ENCODE results near the gene FLNB. TPM values are rescaled to one million over a fixed set of nuclear protein-coding genes. Genes with fewer than 3 reads are reported as not detected.

FLNB gene
- total RNA-seq, 4 donors from 2014 or later = 164 to 258 (median 242) TPM

DNA sequence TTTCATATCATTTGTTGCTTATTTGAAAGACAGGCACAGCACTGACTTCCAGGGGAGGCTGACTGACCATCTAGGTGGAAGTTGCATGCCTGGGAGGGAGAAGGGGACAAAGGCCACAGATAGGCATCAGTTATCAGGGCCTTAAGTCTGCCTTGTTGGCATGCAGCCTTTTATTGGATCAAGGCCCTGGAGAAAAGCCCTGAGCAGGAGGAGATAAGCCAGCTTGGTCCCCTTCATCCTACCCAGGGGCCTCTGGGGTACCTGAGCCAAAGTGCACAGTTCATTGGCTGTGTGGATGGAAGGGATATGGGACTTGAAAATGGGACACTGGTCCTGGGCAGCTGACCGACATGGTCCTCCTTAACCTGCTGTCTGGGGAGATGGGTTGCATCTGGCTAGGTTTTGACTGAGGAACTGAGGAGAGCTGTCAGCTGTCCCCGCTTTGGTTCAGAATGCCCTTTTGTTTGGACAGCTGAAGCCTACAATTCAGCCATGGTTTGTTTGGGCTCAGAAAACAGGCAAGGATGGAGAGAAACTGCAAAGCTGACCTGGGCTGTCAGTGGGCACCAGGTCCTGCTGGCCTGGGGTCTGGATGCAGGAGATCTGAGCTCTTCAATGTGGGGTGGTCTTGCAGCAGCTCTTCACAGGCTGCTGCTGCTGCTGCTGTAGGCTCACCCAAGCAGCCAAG is 60.0 kb downstream of the FLNB start:
- WGBS, 2 donors = 76 to 94% methylated on average over 2 of the region's 2 CpGs
- intact Hi-C loops (cut with DNase I) = no loop called here
- Histone ChIP-seq H3K27ac (peak overlapping the region in 1 of 3 donors; percentile 49), H3K4me3 (replicated peaks in 1 of 3) (no peak overlapping the region), H3K36me3 (no peaks in the 10 kb centered on the region), H3K9me3 (no peaks in the 10 kb centered on the region), H3K4me1 (peaks cover 33 to 55% of the 10 kb centered on the region in 2 donors), H3K27me3 (no peaks in the 10 kb centered on the region)
- TF ChIP-seq, protein P1, sequence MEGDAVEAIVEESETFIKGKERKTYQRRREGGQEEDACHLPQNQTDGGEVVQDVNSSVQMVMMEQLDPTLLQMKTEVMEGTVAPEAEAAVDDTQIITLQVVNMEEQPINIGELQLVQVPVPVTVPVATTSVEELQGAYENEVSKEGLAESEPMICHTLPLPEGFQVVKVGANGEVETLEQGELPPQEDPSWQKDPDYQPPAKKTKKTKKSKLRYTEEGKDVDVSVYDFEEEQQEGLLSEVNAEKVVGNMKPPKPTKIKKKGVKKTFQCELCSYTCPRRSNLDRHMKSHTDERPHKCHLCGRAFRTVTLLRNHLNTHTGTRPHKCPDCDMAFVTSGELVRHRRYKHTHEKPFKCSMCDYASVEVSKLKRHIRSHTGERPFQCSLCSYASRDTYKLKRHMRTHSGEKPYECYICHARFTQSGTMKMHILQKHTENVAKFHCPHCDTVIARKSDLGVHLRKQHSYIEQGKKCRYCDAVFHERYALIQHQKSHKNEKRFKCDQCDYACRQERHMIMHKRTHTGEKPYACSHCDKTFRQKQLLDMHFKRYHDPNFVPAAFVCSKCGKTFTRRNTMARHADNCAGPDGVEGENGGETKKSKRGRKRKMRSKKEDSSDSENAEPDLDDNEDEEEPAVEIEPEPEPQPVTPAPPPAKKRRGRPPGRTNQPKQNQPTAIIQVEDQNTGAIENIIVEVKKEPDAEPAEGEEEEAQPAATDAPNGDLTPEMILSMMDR (IDR thresholded peaks at IDR 0.05) = no peak
- no peak for TF ChIP-seq POLR2A (IDR thresholded peaks at IDR 0.05)
- DNase-seq = no peak

DNA sequence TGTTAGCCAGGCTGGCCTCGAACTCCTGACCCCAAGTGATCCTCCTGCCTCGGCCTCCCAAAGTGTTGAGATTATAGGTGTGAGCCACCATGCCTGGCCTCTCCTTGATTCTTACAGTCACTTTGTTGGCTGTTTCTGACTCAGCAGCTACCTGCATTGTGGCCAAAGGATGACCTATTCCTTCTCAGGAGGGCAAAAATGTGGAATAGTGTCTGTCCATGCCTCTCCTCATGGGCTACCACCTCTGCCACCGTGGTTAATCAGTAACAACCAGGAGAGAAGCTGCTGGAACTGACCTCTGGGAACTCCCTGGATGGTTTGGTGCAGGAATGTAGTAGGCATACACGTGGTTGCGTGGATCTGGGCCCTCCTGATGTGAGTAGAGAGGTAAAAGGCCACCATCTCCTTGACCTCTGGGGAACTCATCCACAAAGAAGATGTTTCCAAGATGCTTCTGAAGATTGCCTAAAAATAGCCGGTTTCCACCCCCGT is 63.3 kb downstream of the FLNB start:
- Histone ChIP-seq H3K9me3 (no peaks in the 10 kb centered on the region), H3K4me1 (peaks cover 35 to 60% of the 10 kb centered on the region in 2 donors), H3K36me3 (no peaks in the 10 kb centered on the region), H3K27me3 (no peaks in the 10 kb centered on the region), H3K4me3 (replicated peaks in 1 of 3) (no peak overlapping the region), H3K27ac (peak overlapping the region; percentile 21 to 64 (median 39))
- TF ChIP-seq, protein P1 (IDR thresholded peaks at IDR 0.05) = no peak
- TF ChIP-seq POLR2A (IDR thresholded peaks at IDR 0.05) = no peak
- 60 to 61% methylated on average over 7 of the region's 7 CpGs for WGBS, 2 donors
- peak; percentile 39 to 49 for DNase-seq
- intact Hi-C loops (cut with DNase I) = no loop called here

DNA sequence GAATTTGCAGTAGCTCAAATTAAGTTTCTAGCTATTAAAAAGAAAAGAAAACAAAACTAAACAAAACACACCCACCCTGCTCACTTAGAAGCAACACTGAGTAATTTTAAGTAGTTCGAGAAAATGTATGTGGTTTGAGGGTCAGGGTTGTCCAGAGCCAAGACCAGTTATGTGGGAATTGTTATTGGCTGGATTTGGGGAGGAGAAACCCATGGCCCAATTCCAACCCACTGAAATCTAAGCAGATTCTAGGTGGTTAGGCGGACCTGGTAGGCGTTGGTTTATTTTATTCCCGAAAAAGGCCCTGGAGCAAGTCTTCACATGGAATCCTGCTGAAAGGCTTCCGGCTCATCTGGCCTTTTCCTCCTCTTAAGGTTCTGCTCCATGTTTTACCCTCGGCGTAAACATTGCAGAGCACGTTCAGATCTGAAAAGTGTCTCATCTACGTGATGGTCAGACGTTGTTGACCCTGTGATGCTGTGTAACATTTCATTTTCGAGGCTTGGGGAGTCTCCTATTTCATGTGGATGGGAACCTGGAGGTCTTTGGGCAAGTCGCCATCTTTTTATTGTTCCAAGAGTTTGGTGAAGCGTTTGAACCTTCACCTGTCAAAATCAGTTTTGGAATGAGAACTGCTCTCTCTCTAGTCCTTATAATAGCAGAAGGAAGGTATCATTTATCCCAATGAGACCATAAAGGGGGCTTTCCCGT is 64.0 kb downstream of the FLNB start:
- no peak for DNase-seq

DNA sequence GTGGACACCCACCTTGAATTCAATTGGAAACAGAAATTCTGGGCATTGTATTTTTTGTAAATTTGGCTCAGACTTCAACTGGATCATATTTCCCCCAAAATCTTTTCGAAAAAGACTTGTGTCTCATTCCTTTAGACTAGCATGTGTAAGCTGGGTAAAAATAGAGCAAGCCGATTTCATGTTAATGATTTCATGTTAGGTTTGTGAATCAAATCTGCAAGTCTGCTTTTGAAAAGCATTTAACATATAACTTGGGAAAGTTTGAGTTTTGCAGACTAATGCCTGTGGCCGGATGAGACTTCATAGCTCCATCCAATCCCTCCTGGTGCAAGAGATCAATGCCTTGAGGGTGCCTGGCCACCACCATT is 64.5 kb downstream of the FLNB start:
- WGBS, 2 donors = 84 to 92% methylated on average over 3 of the region's 3 CpGs
- TF ChIP-seq POLR2A (IDR thresholded peaks at IDR 0.05) = no peak
- TF ChIP-seq, protein P1 (IDR thresholded peaks at IDR 0.05) = no peak
- no peak for DNase-seq
- H3K36me3 ChIP-seq = no peaks in the 10 kb centered on the region
- H3K27me3 ChIP-seq = no peaks in the 10 kb centered on the region
- H3K27ac ChIP-seq = peak overlapping the region in 1 of 3 donors; percentile 64
- H3K4me3 ChIP-seq (replicated peaks in 1 of 3) = no peak overlapping the region
- intact Hi-C loops (cut with DNase I) = no loop called here
- peaks cover 35 to 59% of the 10 kb centered on the region in 2 donors for H3K4me1 ChIP-seq
- H3K9me3 ChIP-seq = no peaks in the 10 kb centered on the region

More for the DNA sequence above, 64.0 kb downstream of the FLNB start:
- TF ChIP-seq POLR2A (IDR thresholded peaks at IDR 0.05) = no peak
- TF ChIP-seq, protein P1 (IDR thresholded peaks at IDR 0.05) = no peak
- intact Hi-C loops (cut with DNase I) = no loop called here
- Histone ChIP-seq H3K27ac (peak overlapping the region in 2 of 3 donors; percentile 39 to 64), H3K36me3 (no peaks in the 10 kb centered on the region), H3K27me3 (no peaks in the 10 kb centered on the region), H3K4me3 (replicated peaks in 1 of 3) (no peak overlapping the region), H3K4me1 (peaks cover 35 to 60% of the 10 kb centered on the region in 2 donors), H3K9me3 (no peaks in the 10 kb centered on the region)
- 73 to 84% methylated on average over 14 of the region's 14 CpGs for WGBS, 2 donors

Measured in thyroid gland (tissue), 4 donors.